Thyroid gland (tissue), 4 donors: Measurements from ENCODE around the gene SLC35D1.

Experiments
- POLR2A ChIP-seq, 2 donors: fragments of 450-650 bp; IDR thresholded peaks; one replicate each; pipeline ENCODE4 v1.6.1; 2017; ENCODE audit warnings: antibody characterized with exemption in 2 of 2, mild to moderate bottlenecking in 2 of 2, moderate library complexity in 1 of 2
- TF ChIP-seq, protein P1 (sequence below), 6 experiments: fragments of 200-600 bp in 3 of 6; fragments of 450-650 bp in 3 of 6; sonication (generic) in 3 of 6; IDR thresholded peaks; one replicate each; pipeline ENCODE4 v1.5.1; 2016 to 2019; ENCODE audit warnings: antibody characterized with exemption in 6 of 6, mild to moderate bottlenecking in 2 of 6, inconsistent platforms in 1 of 6, moderate library complexity in 1 of 6

DNA sequence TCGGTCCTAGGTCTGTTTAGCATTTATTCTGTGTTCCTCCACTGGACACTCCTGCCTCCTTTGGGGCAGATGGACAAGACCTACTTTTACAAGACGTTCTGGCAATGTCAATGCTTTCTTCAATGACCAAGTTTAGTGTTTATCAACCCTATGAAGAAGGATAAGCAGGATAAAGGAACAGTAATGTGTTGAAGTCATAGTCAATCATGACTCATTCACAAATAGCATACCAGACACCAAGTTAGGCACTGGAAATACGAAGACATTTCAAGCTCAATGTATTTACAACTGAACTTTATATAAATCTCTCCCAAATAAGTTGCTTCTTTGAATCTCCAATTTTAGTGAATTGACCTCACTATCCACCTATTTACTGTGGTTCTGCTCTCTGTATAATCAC lies 4.8 kb upstream of the SLC35D1 start:
- TF ChIP-seq, protein P1, sequence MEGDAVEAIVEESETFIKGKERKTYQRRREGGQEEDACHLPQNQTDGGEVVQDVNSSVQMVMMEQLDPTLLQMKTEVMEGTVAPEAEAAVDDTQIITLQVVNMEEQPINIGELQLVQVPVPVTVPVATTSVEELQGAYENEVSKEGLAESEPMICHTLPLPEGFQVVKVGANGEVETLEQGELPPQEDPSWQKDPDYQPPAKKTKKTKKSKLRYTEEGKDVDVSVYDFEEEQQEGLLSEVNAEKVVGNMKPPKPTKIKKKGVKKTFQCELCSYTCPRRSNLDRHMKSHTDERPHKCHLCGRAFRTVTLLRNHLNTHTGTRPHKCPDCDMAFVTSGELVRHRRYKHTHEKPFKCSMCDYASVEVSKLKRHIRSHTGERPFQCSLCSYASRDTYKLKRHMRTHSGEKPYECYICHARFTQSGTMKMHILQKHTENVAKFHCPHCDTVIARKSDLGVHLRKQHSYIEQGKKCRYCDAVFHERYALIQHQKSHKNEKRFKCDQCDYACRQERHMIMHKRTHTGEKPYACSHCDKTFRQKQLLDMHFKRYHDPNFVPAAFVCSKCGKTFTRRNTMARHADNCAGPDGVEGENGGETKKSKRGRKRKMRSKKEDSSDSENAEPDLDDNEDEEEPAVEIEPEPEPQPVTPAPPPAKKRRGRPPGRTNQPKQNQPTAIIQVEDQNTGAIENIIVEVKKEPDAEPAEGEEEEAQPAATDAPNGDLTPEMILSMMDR (IDR thresholded peaks at IDR 0.05) = no peak
- TF ChIP-seq POLR2A (IDR thresholded peaks at IDR 0.05) = no peak
